ENCODE data around the gene FXYD2. TPM values are rescaled to one million over a fixed set of nuclear protein-coding genes. Genes with fewer than 3 reads are reported as not detected.

FXYD2 gene
- total and polyA plus RNA-seq, 9 of the 15 experiments (the other 6 are each of a cell fraction or from before 2014, with no cell fraction given) = not detected

- no peak for TF ChIP-seq DMBX1 (CRISPR knock-in tag; IDR thresholded peaks at IDR 0.05; ENCODE audit: borderline replicate concordance)
- TF ChIP-seq RUNX1 (IDR thresholded peaks at IDR 0.05; ENCODE audit: low read depth) = no peak
- TF ChIP-seq MTA3 (IDR thresholded peaks at IDR 0.05; ENCODE audit: borderline replicate concordance) = no peak
- no peak for TF ChIP-seq ELF1 (tag; IDR thresholded peaks at IDR 0.05)
- TF ChIP-seq ATF6 (CRISPR knock-in tag; IDR thresholded peaks at IDR 0.05) = no peak
- TF ChIP-seq BCOR (IDR thresholded peaks at IDR 0.05) = peak; percentile 10; the same call in 1 of the 2 replicates
- no peak for TF ChIP-seq MNT (conservative IDR thresholded peaks at IDR 0.05)
- TF ChIP-seq ZNF639 (CRISPR knock-in tag; conservative IDR thresholded peaks at IDR 0.05 in 1 of 2, IDR thresholded peaks at IDR 0.05 in 1 of 2) = no peak
- TF ChIP-seq MAZ (CRISPR knock-in tag; conservative IDR thresholded peaks at IDR 0.05 in 1 of 2, IDR thresholded peaks at IDR 0.05 in 1 of 2) = no peak
- no peak for TF ChIP-seq NCOA1 (IDR thresholded peaks at IDR 0.05; ENCODE audit: low read depth)
- no peak for TF ChIP-seq ATF3 (IDR thresholded peaks at IDR 0.05)
- no peak for TF ChIP-seq ATF3 (CRISPR knock-in tag; conservative IDR thresholded peaks at IDR 0.05)
- no peak for TF ChIP-seq ELF2 (CRISPR knock-in tag; IDR thresholded peaks at IDR 0.05)
- no peak for TF ChIP-seq SNRNP70 (optimal IDR thresholded peaks at IDR 0.05; ENCODE audit: low read depth, low read length)
- TF ChIP-seq ZKSCAN1 (IDR thresholded peaks at IDR 0.05; ENCODE audit: low read depth, low read length) = no peak
- TF ChIP-seq ZC3H4 (CRISPR knock-in tag; IDR thresholded peaks at IDR 0.05; ENCODE audit: borderline replicate concordance) = no peak
- no peak for TF ChIP-seq ZNF518B (CRISPR knock-in tag; IDR thresholded peaks at IDR 0.05)
Observed at GRCh38 chr11:117809236-117810055, 15.1 kb downstream of the FXYD2 start (continued).
